DOHH2 (cell line): ENCODE data around the gene NCSTN.

Experiments
- CTCF ChIP-seq: fragments of 200-600 bp; sonication (generic); IDR thresholded peaks from one replicate; pipeline ENCODE4 v1.5.1; 2014; ENCODE audit warnings: antibody characterized with exemption, mild to moderate bottlenecking, low read depth, low read length; ENCODE audit not compliant: poor library complexity, severe bottlenecking
- EZH2phosphoT487 ChIP-seq: fragments of 200-600 bp; sonication (generic); IDR thresholded peaks from 2 replicates; pipeline ENCODE4 v1.6.1; 2017; ENCODE audit warnings: borderline replicate concordance, mild to moderate bottlenecking, antibody characterized with exemption, low read length, moderate library complexity, mixed read lengths

GRCh38 chr1:160344241-160344640 lies 1.1 kb downstream of the NCSTN start:
- TF ChIP-seq CTCF (no peak), EZH2phosphoT487 (no peak)
